Measurements from ENCODE around the gene GFOD2. TPM values are rescaled to one million over a fixed set of nuclear protein-coding genes. Genes with fewer than 3 reads are reported as not detected.

Gene GFOD2
- total and polyA plus RNA-seq, 2 donors (not counting 3 experiments of a cell fraction or from before 2014, with no cell fraction given) = 38.1 to 47.5 TPM

DNA sequence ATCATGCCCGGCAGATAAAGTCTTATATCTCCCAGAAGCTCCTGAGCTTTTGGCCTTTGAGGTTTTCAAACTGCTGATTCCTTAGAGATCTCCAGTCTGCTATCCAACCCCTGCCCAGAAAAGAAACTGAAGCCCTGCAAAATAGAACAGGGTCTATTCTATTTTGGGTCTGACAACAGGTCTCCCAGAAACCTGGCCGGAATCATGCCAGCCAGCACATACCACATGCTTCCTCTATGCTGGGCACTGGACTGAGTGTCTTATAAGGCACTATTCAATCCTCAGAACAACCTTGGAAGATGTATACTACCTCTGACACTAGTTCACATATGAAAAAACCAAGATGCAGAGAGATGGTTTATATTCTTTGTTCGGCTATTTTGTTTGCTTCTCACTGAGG lies 21.3 kb upstream of the GFOD2 start:
- dilution Hi-C loops (cut with MboI; ENCODE audit: extremely low pct_ligation_motif_present, low sequenced_read_pairs) = no loop called here
- Histone ChIP-seq H3K27ac (ENCODE audit: insufficient read depth, low read depth, low read length) (no peak overlapping the region), H3K9me3 (replicated peaks; ENCODE audit: control insufficient read depth, insufficient read depth, low read length) (no peaks in the 10 kb centered on the region), H3K4me3 (replicated peaks in 1 of 3; ENCODE audit: insufficient read depth in 1 of 3, low read depth in 1 of 3, low read length in 3 of 3) (no peak overlapping the region), H4K20me1 (replicated peaks; ENCODE audit: control insufficient read depth, extremely low read depth, insufficient read depth, low read length) (no peaks in the 10 kb centered on the region), H3K4me2 (ENCODE audit: insufficient read depth, low read length) (no peak overlapping the region), H3K27me3 (ENCODE audit: control insufficient read depth in 2 of 2, insufficient read depth in 2 of 2, low read length in 2 of 2) (no peaks in the 10 kb centered on the region), H3K9ac (replicated peaks; ENCODE audit: extremely low read depth, insufficient read depth, low read length) (no peak overlapping the region), H3K79me2 (ENCODE audit: control insufficient read depth, insufficient read depth, low read length) (no peaks in the 10 kb centered on the region), H3K9me1 (replicated peaks; ENCODE audit: control insufficient read depth, extremely low read depth, insufficient read depth, low read length) (no peaks in the 10 kb centered on the region), H3K36me3 (ENCODE audit: control insufficient read depth in 2 of 2, extremely low read depth in 1 of 2, insufficient read depth in 2 of 2, low read length in 2 of 2) (peaks cover 8 to 30% of the 10 kb centered on the region in 2 experiments), H3K4me1 (ENCODE audit: control insufficient read depth, extremely low read depth, insufficient read depth, low read length) (no peaks in the 10 kb centered on the region), H2AFZ (ENCODE audit: low read depth, low read length) (no peak overlapping the region)
- BruUV-seq (replicated peaks) = no TSS peak
- intact Hi-C loops (cut with micrococcal nuclease) = no loop called here
- ChIA-PET POLR2A (no interaction called here), CTCF (interaction anchor here (1.1 to 3.6 kb wide), 2 partner anchors 12 to 76 kb away, joined by 3 to 10 read pairs; no protein-coding TSS in a partner anchor)
- no peak for DNase-seq (ENCODE audit: low read depth, low spot score)
- no peak for FAIRE-seq
- TF ChIP-seq, protein P1, sequence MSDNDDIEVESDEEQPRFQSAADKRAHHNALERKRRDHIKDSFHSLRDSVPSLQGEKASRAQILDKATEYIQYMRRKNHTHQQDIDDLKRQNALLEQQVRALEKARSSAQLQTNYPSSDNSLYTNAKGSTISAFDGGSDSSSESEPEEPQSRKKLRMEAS (IDR thresholded peaks at IDR 0.05; ENCODE audit: insufficient read depth, insufficient read length) = no peak
- TF ChIP-seq POLR2AphosphoS5 (IDR thresholded peaks at IDR 0.05; ENCODE audit: insufficient read depth, low read depth, low read length) (no peak), MYC (IDR thresholded peaks at IDR 0.05; ENCODE audit: low read depth, low read length) (no peak), EZH2 (IDR thresholded peaks at IDR 0.05; ENCODE audit: borderline replicate concordance, low read depth, low read length, severe bottlenecking) (no peak), POLR2A (IDR thresholded peaks at IDR 0.05; ENCODE audit: low read depth, low read length) (no peak)
- TF ChIP-seq, protein P2, sequence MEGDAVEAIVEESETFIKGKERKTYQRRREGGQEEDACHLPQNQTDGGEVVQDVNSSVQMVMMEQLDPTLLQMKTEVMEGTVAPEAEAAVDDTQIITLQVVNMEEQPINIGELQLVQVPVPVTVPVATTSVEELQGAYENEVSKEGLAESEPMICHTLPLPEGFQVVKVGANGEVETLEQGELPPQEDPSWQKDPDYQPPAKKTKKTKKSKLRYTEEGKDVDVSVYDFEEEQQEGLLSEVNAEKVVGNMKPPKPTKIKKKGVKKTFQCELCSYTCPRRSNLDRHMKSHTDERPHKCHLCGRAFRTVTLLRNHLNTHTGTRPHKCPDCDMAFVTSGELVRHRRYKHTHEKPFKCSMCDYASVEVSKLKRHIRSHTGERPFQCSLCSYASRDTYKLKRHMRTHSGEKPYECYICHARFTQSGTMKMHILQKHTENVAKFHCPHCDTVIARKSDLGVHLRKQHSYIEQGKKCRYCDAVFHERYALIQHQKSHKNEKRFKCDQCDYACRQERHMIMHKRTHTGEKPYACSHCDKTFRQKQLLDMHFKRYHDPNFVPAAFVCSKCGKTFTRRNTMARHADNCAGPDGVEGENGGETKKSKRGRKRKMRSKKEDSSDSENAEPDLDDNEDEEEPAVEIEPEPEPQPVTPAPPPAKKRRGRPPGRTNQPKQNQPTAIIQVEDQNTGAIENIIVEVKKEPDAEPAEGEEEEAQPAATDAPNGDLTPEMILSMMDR (IDR thresholded peaks at IDR 0.05; ENCODE audit: extremely low read depth in 1 of 2, insufficient read depth in 1 of 2, low read depth in 1 of 2, low read length in 2 of 2) = no peak

DNA sequence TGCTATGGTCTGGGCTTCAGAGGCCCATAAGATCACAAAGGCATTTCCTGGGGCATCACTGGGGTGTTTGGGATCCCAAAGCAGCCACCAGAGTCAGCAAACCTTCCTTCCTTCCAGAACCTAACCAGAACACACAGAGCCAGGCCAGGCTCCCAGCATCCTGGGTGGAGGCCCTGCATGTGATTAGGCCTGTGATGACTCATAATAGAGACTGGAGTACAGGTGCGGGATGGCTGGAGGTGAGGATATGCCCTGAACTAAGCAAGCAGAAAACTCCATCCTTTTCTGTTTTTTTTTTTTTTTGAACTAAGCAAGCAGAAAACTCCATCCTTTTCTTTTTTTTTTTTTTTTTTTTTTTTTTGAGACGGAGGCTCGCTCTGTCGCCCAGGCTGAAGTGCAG lies 17.7 kb upstream of the GFOD2 start:
- BruUV-seq (replicated peaks) = no TSS peak
- no peak for TF ChIP-seq JUN (IDR thresholded peaks at IDR 0.05; ENCODE audit: borderline replicate concordance, insufficient read depth, insufficient read length, low read depth)
- no peak for TF ChIP-seq MYC (IDR thresholded peaks at IDR 0.05; ENCODE audit: low read depth, low read length)
- TF ChIP-seq, protein P1 (IDR thresholded peaks at IDR 0.05; ENCODE audit: insufficient read depth, insufficient read length) = no peak
- no peak for TF ChIP-seq FOS (IDR thresholded peaks at IDR 0.05; ENCODE audit: borderline replicate concordance, insufficient read depth, low read length)
- no peak for TF ChIP-seq POLR2AphosphoS5 (IDR thresholded peaks at IDR 0.05; ENCODE audit: insufficient read depth, low read depth, low read length)
- TF ChIP-seq, protein P2 (IDR thresholded peaks at IDR 0.05; ENCODE audit: extremely low read depth in 1 of 2, insufficient read depth in 1 of 2, low read depth in 1 of 2, low read length in 2 of 2) = no peak
- no peak for TF ChIP-seq EZH2 (IDR thresholded peaks at IDR 0.05; ENCODE audit: borderline replicate concordance, low read depth, low read length, severe bottlenecking)
- TF ChIP-seq GATA2 (IDR thresholded peaks at IDR 0.05; ENCODE audit: insufficient read depth, insufficient read length, low read depth, low read length) = no peak
- no peak for TF ChIP-seq POLR2A (IDR thresholded peaks at IDR 0.05; ENCODE audit: low read depth, low read length)
- Histone ChIP-seq H3K9me3 (replicated peaks; ENCODE audit: control insufficient read depth, insufficient read depth, low read length) (no peaks in the 10 kb centered on the region), H3K4me2 (ENCODE audit: insufficient read depth, low read length) (no peak overlapping the region), H3K9me1 (replicated peaks; ENCODE audit: control insufficient read depth, extremely low read depth, insufficient read depth, low read length) (no peaks in the 10 kb centered on the region), H3K27me3 (ENCODE audit: control insufficient read depth in 2 of 2, insufficient read depth in 2 of 2, low read length in 2 of 2) (no peaks in the 10 kb centered on the region), H3K4me3 (replicated peaks in 1 of 3; ENCODE audit: insufficient read depth in 1 of 3, low read depth in 1 of 3, low read length in 3 of 3) (no peak overlapping the region), H3K79me2 (ENCODE audit: control insufficient read depth, insufficient read depth, low read length) (no peaks in the 10 kb centered on the region), H3K4me1 (ENCODE audit: control insufficient read depth, extremely low read depth, insufficient read depth, low read length) (no peaks in the 10 kb centered on the region), H3K9ac (replicated peaks; ENCODE audit: extremely low read depth, insufficient read depth, low read length) (no peak overlapping the region), H3K27ac (ENCODE audit: insufficient read depth, low read depth, low read length) (no peak overlapping the region), H4K20me1 (replicated peaks; ENCODE audit: control insufficient read depth, extremely low read depth, insufficient read depth, low read length) (no peaks in the 10 kb centered on the region), H3K36me3 (ENCODE audit: control insufficient read depth in 2 of 2, extremely low read depth in 1 of 2, insufficient read depth in 2 of 2, low read length in 2 of 2) (peaks cover 2 to 20% of the 10 kb centered on the region in 2 experiments), H2AFZ (ENCODE audit: low read depth, low read length) (no peak overlapping the region)
- ChIA-PET CTCF (interaction anchor here (1.2 kb wide), 1 partner anchor 190 kb away, joined by 4 read pairs; no protein-coding TSS in a partner anchor), POLR2A (no interaction called here)
- no peak for DNase-seq (ENCODE audit: low read depth, low spot score)
- FAIRE-seq = no peak
- dilution Hi-C loops (cut with MboI; ENCODE audit: extremely low pct_ligation_motif_present, low sequenced_read_pairs) = no loop called here
- intact Hi-C loops (cut with micrococcal nuclease) = no loop called here
